Upper lobe of left lung (tissue), 4 donors: ENCODE measurements around the gene CD84.

ENCODE experiments used
- POLR2A ChIP-seq, 4 donors: fragments of 450-650 bp; IDR thresholded peaks; one replicate each; pipeline ENCODE4 v1.5.1; 2016 to 2017; ENCODE audit warnings: antibody characterized with exemption in 4 of 4, mild to moderate bottlenecking in 2 of 4
- TF ChIP-seq, protein P1 (sequence below), 6 experiments: fragments of 450-650 bp in 4 of 6; fragments of 200-600 bp in 2 of 6; sonication (generic) in 2 of 6; IDR thresholded peaks; one replicate each; pipeline ENCODE4 v1.5.1; 2016 to 2019; ENCODE audit warnings: antibody characterized with exemption in 6 of 6

GRCh38 chr1:160625321-160625720 lies 46.0 kb upstream of the CD84 start:
- TF ChIP-seq, protein P1, sequence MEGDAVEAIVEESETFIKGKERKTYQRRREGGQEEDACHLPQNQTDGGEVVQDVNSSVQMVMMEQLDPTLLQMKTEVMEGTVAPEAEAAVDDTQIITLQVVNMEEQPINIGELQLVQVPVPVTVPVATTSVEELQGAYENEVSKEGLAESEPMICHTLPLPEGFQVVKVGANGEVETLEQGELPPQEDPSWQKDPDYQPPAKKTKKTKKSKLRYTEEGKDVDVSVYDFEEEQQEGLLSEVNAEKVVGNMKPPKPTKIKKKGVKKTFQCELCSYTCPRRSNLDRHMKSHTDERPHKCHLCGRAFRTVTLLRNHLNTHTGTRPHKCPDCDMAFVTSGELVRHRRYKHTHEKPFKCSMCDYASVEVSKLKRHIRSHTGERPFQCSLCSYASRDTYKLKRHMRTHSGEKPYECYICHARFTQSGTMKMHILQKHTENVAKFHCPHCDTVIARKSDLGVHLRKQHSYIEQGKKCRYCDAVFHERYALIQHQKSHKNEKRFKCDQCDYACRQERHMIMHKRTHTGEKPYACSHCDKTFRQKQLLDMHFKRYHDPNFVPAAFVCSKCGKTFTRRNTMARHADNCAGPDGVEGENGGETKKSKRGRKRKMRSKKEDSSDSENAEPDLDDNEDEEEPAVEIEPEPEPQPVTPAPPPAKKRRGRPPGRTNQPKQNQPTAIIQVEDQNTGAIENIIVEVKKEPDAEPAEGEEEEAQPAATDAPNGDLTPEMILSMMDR (IDR thresholded peaks at IDR 0.05) = no peak
- no peak for TF ChIP-seq POLR2A (IDR thresholded peaks at IDR 0.05)
